Endothelial cell of umbilical vein (primary cell): Measurements from ENCODE around the gene RAB3GAP1. TPM values are rescaled to one million over a fixed set of nuclear protein-coding genes. Genes with fewer than 3 reads are reported as not detected.

Experiments
- BruUV-seq: library from RNA; stranded (reverse); fragments of 400-500 nt; replicated peaks from 2 replicates; lab custom pipeline; 2021; lab: Mats Ljungman, UMichigan
- CTCF ChIA-PET: fragments of 300-600, 350-600 bp; sonication (Branson Sonifier 250); formaldehyde crosslinking; loops from one replicate; lab custom pipeline; 2021; ENCODE audit warnings: antibody characterized with exemption, inconsistent platforms; lab: Charles Lee
- POLR2A ChIA-PET: fragments of 300-600, 350-600 bp; sonication (Branson Sonifier 250); formaldehyde crosslinking; loops from one replicate; lab custom pipeline; 2021; ENCODE audit warnings: antibody characterized with exemption, inconsistent platforms; lab: Charles Lee
- DNase-seq: peaks from one replicate; pipeline ENCODE4 v3.0.0-alpha.2; 2011; ENCODE audit warnings: low read depth, low spot score
- FAIRE-seq: peaks from 2 replicates; lab custom pipeline; 2011; peaks lifted over from hg19 to GRCh38; lab: Jason Lieb, UNC
- H2AFZ ChIP-seq: 2 replicates; pipeline ENCODE4 v1.6.0; 2012; ENCODE audit warnings: low read depth, low read length, control low read depth, inconsistent platforms
- H3K27ac ChIP-seq: 2 replicates; pipeline ENCODE4 v1.5.1; 2011; ENCODE audit warnings: low read depth, mild to moderate bottlenecking, control low read depth, low read length, moderate library complexity; ENCODE audit not compliant: insufficient read depth
- H3K27me3 ChIP-seq, 2 experiments: 2 replicates each; pipeline versions ENCODE4 v1.6.0 to v1.6.1; 2011; ENCODE audit warnings: low read length in 2 of 2, mixed read lengths in 1 of 2; ENCODE audit not compliant: control insufficient read depth in 2 of 2, insufficient read depth in 2 of 2
- H3K36me3 ChIP-seq, 2 experiments: 2 replicates in 1 of 2; 3 replicates in 1 of 2; pipeline ENCODE4 v1.5.1; 2011; ENCODE audit warnings: low read length in 2 of 2, mild to moderate bottlenecking in 1 of 2, moderate library complexity in 1 of 2; ENCODE audit not compliant: control insufficient read depth in 2 of 2, insufficient read depth in 2 of 2; ENCODE audit errors: extremely low read depth in 1 of 2
- H3K4me1 ChIP-seq: 3 replicates; pipeline ENCODE4 v1.5.1; 2011; ENCODE audit warnings: mild to moderate bottlenecking, low read length; ENCODE audit not compliant: control insufficient read depth, insufficient read depth; ENCODE audit errors: extremely low read depth
- H3K4me2 ChIP-seq: 2 replicates; pipeline ENCODE4 v1.6.1; 2011; ENCODE audit warnings: low read length, control low read depth, mixed read lengths; ENCODE audit not compliant: insufficient read depth
- H3K4me3 ChIP-seq, 3 experiments: fragments of 200-600 bp in 1 of 3; sonication (generic), shearing (Covaris generic) in 1 of 3; replicated peaks in 1 of 3; 2 replicates each; pipeline ENCODE4 v1.5.1; 2011 to 2016; ENCODE audit warnings: control low read depth in 3 of 3, low read length in 3 of 3, mild to moderate bottlenecking in 2 of 3, inconsistent platforms in 1 of 3, low read depth in 1 of 3, moderate library complexity in 1 of 3; ENCODE audit not compliant: insufficient read depth in 1 of 3
- H3K79me2 ChIP-seq: 2 replicates; pipeline ENCODE4 v1.6.0; 2012; ENCODE audit warnings: low read length, inconsistent platforms; ENCODE audit not compliant: control insufficient read depth, insufficient read depth
- H3K9ac ChIP-seq: replicated peaks from 2 replicates; pipeline ENCODE3; 2011; ENCODE audit warnings: low read length, control low read depth; ENCODE audit not compliant: insufficient read depth; ENCODE audit errors: extremely low read depth
- H3K9me1 ChIP-seq: replicated peaks from 3 replicates; pipeline ENCODE4 v1.6.0; 2011; ENCODE audit warnings: mild to moderate bottlenecking, low read length; ENCODE audit not compliant: control insufficient read depth, insufficient read depth; ENCODE audit errors: extremely low read depth
- H3K9me3 ChIP-seq: replicated peaks from 2 replicates; pipeline ENCODE4 v1.5.1; 2012; ENCODE audit warnings: low read length, inconsistent platforms; ENCODE audit not compliant: control insufficient read depth, insufficient read depth
- H4K20me1 ChIP-seq: replicated peaks from 2 replicates; pipeline ENCODE3; 2011; ENCODE audit warnings: mild to moderate bottlenecking, low read length; ENCODE audit not compliant: control insufficient read depth, insufficient read depth; ENCODE audit errors: extremely low read depth
- CTCF ChIP-seq, 2 donors: IDR thresholded peaks; 1 replicate in 1 of 2; 2 replicates in 1 of 2; pipeline ENCODE4 v1.5.1; 2011; ENCODE audit warnings: low read length in 2 of 2, mild to moderate bottlenecking in 2 of 2, moderate library complexity in 2 of 2, control low read depth in 1 of 2, inconsistent platforms in 1 of 2, low read depth in 1 of 2; ENCODE audit not compliant: insufficient read depth in 1 of 2; ENCODE audit errors: extremely low read depth in 1 of 2
- EZH2 ChIP-seq: IDR thresholded peaks from 2 replicates; pipeline ENCODE4 v1.6.1; 2012; ENCODE audit warnings: borderline replicate concordance, low read depth, mild to moderate bottlenecking, moderate library complexity, low read length, inconsistent platforms; ENCODE audit not compliant: severe bottlenecking
- FOS ChIP-seq: IDR thresholded peaks from 2 replicates; pipeline ENCODE4 v1.6.1; 2011; ENCODE audit warnings: mild to moderate bottlenecking, low read length, moderate library complexity, borderline replicate concordance; ENCODE audit not compliant: insufficient read depth
- GATA2 ChIP-seq: IDR thresholded peaks from 2 replicates; pipeline ENCODE4 v1.7.0; 2011; ENCODE audit warnings: low read depth, mild to moderate bottlenecking, moderate library complexity, mixed read lengths, low read length; ENCODE audit not compliant: insufficient read length, insufficient read depth
- JUN ChIP-seq: IDR thresholded peaks from 2 replicates; pipeline ENCODE4 v1.6.1; 2011; ENCODE audit warnings: borderline replicate concordance, low read depth; ENCODE audit not compliant: insufficient read length, insufficient read depth
- MAX ChIP-seq: IDR thresholded peaks from 2 replicates; pipeline ENCODE4 v1.6.1; 2011; ENCODE audit not compliant: insufficient read depth, insufficient read length
- MYC ChIP-seq: IDR thresholded peaks from one replicate; pipeline ENCODE4 v1.6.1; 2011; ENCODE audit warnings: mild to moderate bottlenecking, low read depth, low read length
- POLR2A ChIP-seq: IDR thresholded peaks from 2 replicates; pipeline ENCODE4 v1.6.1; 2012; ENCODE audit warnings: low read depth, mild to moderate bottlenecking, control low read depth, low read length
- POLR2AphosphoS5 ChIP-seq: IDR thresholded peaks from 2 replicates; pipeline ENCODE4 v1.6.1; 2012; ENCODE audit warnings: low read depth, mild to moderate bottlenecking, control low read depth, low read length, moderate library complexity; ENCODE audit not compliant: insufficient read depth
- dilution Hi-C: fragments of 300-500 bp; cut with MboI; formaldehyde crosslinking; loops from one replicate; pipeline ENCODE4 v1.15.0; 2019; ENCODE audit warnings: low sequenced_read_pairs; ENCODE audit not compliant: extremely low pct_ligation_motif_present
- intact Hi-C: fragments of 100-400 bp; cut with micrococcal nuclease; formaldehyde crosslinking; loops from one replicate; pipeline ENCODE4 v1.10.0; 2022
- polyA plus RNA-seq, 4 experiments: library from polyadenylated mRNA; depleted of rRNA in 3 of 4; stranded (reverse) in 3 of 4; unstranded in 1 of 4; fragments of >200 nt; gene quantifications; 2 replicates each; pipeline versions ENCODE4 v1.2.1 to v1.2.3, GENCODE V29; 2011 to 2012; ENCODE audit warnings: missing spikeins in 1 of 4
- total RNA-seq: library from RNA; stranded (reverse); gene quantifications from 2 replicates; pipeline ENCODE4 v1.2.3, GENCODE V29; 2021

The RAB3GAP1 gene
- total and polyA plus RNA-seq, 2 donors (not counting 3 experiments of a cell fraction or from before 2014, with no cell fraction given): 14.9 to 39.5 TPM

- intact Hi-C loops (no loop called here), dilution Hi-C loops (no loop called here)
- Histone ChIP-seq H3K36me3 (peaks cover 4 to 6% of the 10 kb centered on the region in 2 experiments), H2AFZ (no peak overlapping the region), H3K4me1 (no peaks in the 10 kb centered on the region), H3K9me1 (no peaks in the 10 kb centered on the region), H3K27me3 (no peaks in the 10 kb centered on the region), H3K27ac (no peak overlapping the region), H3K79me2 (no peaks in the 10 kb centered on the region), H3K4me3 (no peak overlapping the region), H3K4me2 (no peak overlapping the region), H3K9me3 (no peaks in the 10 kb centered on the region), H4K20me1 (no peaks in the 10 kb centered on the region), H3K9ac (no peak overlapping the region)
- ChIA-PET POLR2A (no interaction called here), CTCF (no interaction called here)
- no peak for TF ChIP-seq POLR2AphosphoS5
- FAIRE-seq (no peak), DNase-seq (no peak)
- no TSS peak for BruUV-seq
These were observed 73.8 kb downstream of the RAB3GAP1 start for GRCh38 chr2:135125940-135126339.

- intact Hi-C loops (no loop called here), dilution Hi-C loops (no loop called here)
- ChIA-PET POLR2A (no interaction called here), CTCF (interaction anchor here (1.4 kb wide), 1 partner anchor 11 kb away, joined by 5 read pairs; no protein-coding TSS in a partner anchor)
- no peaks in the 10 kb centered on the region for H3K27me3 ChIP-seq
- H3K9me3 ChIP-seq: no peaks in the 10 kb centered on the region
- TF ChIP-seq MAX (no peak), MYC (no peak), POLR2A (no peak), POLR2AphosphoS5 (no peak), CTCF (IDR thresholded peaks at IDR 0.05; ENCODE audit: extremely low read depth in 1 of 2, insufficient read depth in 1 of 2, low read depth in 1 of 2, low read length in 2 of 2) (no peak), EZH2 (no peak), GATA2 (no peak), FOS (no peak), JUN (no peak)
- FAIRE-seq: no peak
- no TSS peak for BruUV-seq
- no peaks in the 10 kb centered on the region for H3K9me1 ChIP-seq
- H3K9ac ChIP-seq: no peak overlapping the region
- no peak overlapping the region for H2AFZ ChIP-seq
- H3K4me1 ChIP-seq: no peaks in the 10 kb centered on the region
- no peak overlapping the region for H3K27ac ChIP-seq
- no peaks in the 10 kb centered on the region for H3K79me2 ChIP-seq
- DNase-seq: no peak
- no peaks in the 10 kb centered on the region for H4K20me1 ChIP-seq
- H3K4me3 ChIP-seq: no peak overlapping the region
- peaks cover 9 to 12% of the 10 kb centered on the region in 2 experiments for H3K36me3 ChIP-seq
- no peak overlapping the region for H3K4me2 ChIP-seq
These were observed 78.7 kb downstream of the RAB3GAP1 start for GRCh38 chr2:135130751-135131150.
